ENCODE measurements around the gene ATP6V0C.

Gene ATP6V0C

GRCh38 chr16:2513405-2514332, at the start of gene ATP6V0C:
ATP6V0C (plus strand) TSS chr16:2513952; CDS start chr16:2514104, 152 bp downstream.
- DNase-seq (ENCODE audit: low read depth in 2 of 2) = peak; percentile 53 to 55

GRCh38 chr16:2464333-2464732, 49.4 kb upstream of the ATP6V0C start:
- no peak for DNase-seq (ENCODE audit: low read depth in 2 of 2)

DNA sequence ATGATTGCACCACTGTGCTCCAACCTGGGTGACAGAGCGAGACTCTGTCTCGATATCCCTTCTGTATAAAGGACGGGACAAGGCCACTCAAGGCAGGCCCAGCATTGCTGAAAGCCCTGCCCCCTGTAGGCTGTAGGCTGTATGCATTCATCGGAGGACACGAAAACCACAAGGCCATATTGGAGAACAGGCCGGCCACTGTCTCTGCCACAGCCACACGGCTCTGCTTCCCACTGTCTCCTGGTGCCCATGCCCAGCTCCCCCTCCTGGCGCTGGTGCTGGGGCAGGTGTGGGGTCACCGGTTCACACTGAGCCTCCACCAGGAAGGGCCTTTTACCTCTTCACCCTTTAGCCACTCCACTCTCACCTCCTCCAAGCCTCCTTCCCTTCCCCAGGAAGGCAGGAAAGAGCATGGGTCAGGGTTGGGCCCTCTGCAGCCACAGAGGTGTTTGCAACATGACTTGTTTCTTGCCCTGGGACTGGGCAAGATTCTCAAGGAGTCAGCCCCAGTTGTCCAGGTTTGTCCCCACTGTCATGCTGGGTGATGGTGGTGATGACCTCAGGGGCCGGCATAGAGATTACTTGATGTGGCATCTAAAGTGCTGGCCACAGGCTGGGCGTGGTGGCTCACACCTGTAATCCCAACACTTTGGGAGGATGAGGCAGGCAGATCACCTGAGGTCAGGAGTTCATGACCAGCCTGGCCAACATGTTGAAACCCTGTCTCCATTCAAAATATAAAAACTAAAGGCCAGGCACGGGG, 47.9 kb upstream of the ATP6V0C start:
- DNase-seq (ENCODE audit: low read depth in 2 of 2) = no peak

GRCh38 chr16:2466667-2467527, 46.9 kb upstream of the ATP6V0C start:
- no peak for DNase-seq (ENCODE audit: low read depth in 2 of 2)

DNA sequence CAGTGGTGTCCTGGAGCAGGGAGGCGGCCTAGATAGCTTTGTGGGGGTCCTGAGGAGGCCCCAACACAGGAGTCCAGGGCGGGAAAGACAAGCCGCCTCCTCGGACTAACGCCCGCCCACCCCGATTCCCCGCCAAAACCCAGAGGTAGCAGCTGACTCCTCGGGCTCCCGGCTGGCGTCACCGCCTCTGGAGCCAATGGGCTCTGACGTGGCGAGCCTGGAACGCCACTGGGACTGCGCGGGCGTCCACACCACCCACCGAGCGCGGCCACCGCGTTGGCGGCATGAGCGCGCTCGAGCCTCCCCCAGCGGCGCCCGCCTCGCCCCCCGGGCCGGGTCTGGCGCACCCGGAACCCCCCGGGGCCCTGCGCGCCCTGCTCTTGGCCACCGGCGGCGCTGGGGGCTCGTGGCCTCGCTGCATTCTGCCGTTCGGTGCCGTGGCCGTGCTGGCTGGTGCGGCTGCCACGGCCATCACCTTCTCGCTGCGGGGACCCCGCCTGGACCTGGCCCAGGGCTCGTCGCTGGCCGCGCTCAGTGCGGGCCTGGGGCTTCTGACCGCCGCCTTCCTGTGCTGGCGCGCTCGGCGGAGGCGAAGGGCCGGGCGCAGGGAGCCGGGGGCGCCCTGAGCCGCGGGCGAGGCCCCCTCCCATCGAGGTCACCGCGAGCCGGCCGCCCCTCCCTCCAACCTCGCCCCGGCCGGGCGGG, 46.1 kb upstream of the ATP6V0C start:
- DNase-seq (ENCODE audit: low read depth in 2 of 2) = peak; percentile 36 to 37

DNA sequence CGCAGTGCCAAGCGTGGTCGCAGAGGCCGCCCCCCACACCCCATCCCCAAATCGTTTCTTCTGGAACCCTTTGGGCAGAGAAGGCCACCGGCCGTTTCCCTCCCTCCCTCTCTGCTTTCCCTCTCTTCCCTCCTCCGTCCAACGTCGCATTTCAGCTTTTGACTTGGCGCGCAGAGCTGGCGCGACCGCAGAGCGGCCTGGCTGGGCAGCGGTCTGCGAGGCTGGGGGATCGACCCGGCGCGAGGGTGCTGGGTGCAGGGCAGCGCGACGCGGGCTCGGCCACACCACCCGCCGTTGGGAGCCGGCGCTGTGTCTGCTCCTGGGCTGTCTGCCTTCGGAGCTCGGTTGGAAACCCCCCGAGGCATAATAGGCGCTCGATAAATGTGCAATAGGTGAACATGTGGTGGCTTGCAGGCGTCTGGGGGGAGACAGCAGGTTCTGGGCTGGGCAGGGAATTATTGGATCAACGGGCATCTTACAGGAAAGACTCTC, 45.5 kb upstream of the ATP6V0C start:
- no peak for DNase-seq (ENCODE audit: low read depth in 2 of 2)

DNA sequence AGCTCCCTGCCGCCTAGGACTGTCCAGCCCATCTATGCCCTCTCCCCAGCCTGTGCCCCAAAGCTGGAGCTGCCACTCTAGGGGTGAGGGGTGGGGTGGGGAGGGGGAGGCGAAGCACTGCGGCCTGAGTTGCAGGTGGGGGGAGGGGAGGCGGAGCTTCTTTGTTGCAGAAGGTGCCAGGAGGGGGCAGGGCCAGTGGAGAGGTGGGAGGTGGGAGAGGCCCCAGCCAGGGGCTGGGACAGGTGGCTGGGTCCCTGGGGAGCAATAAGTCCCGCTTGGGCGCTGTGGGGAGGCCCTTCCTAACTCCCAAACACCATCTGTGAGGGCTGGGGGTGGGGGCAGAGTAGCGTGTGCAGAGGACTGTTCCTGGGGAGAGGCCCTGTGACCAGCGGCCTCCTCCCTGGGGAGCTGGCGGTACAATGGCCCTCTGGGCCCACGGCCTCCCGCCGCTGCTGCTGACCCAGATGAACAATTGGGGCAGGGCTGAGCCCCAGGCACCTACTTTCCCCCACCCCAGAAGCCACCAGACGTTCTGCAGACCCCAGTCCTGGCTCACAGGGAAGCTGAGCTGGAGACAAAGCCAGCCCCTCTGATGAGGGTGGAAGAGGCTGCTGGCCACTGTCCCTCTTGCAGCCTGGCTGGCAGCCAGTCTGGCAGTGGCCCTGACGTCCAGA, 44.9 kb upstream of the ATP6V0C start:
- no peak for DNase-seq (ENCODE audit: low read depth in 2 of 2)

GRCh38 chr16:2469399-2470233, 44.1 kb upstream of the ATP6V0C start:
- DNase-seq (ENCODE audit: low read depth in 2 of 2) = no peak

DNA sequence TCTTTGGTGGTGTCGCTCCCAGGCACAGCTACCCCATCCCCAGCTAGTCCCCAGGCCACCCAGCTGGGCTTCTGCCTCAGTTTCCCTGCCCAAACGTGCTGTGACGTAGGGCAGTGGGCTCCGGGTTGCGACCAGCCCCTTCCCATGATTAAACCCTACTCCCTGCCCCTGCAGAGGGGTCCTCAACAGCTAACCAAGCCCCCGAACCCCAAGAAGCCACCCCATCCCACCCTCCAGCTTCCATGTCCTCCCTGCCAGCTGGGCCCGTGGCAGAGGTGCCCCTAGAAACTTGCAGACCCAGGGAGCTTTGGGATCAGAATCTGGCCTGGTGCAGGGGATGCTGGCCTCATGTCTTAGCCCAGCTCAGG, 43.5 kb upstream of the ATP6V0C start:
- no peak for DNase-seq (ENCODE audit: low read depth in 2 of 2)

DNA sequence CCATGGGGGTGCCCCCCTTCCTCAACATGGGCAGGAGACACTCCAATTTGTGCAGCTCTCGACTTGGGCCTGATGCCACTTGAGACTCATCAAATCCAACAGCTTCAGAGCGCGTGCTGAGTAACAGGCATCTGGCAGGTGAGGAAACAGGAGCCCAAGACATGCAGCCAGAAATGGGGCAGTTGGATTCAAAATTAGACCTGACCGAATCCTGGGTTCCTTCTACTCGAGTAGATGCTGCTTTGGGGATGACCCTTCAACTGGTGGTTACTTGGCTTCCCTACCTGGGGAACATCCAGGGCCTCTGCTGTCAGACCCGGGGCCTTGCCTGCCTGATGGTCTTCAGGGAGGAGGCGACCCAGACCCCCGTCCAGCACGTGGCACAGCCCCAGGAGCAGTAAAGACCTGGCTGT, 43.1 kb upstream of the ATP6V0C start:
- DNase-seq (ENCODE audit: low read depth in 2 of 2) = no peak

DNA sequence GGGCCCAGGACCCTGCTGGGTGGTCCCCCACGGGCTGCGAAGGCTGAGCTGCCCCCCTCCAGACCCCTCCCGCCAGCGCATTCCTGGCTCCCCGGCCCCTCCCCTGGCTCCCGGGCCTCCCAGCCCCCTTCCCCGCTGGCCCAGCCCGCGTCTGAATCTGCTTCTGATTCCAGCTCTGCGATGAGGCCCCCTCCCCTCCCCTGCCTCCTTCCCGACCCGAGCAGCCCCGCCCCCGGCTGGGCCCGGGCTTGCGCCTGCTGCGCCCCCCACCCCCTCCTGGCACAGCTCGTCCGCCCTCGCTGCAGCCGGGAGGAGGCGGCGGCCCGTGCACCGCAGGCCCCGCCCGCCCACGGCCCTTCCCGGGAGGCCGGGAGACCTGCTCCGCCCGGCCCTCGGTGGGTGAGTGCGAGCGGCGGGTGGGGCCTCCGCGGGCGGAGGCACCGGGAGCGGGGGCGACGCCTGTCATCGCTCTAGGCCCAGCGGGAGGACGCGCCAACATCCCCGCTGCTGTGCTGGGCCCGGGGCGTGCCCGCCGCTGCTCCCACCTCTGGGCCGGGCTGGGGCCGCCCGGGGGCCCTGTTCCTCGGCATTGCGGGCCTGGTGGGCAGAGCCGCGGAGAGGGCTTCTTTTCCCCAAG, 42.6 kb upstream of the ATP6V0C start, which contains the start of gene NTN3:
NTN3 (plus strand) TSS at position 282 of the 637 bp plus-strand sequence. CDS start 405 bp downstream, outside the sequence.
- DNase-seq (ENCODE audit: low read depth in 2 of 2) = no peak

- no peak for DNase-seq (ENCODE audit: low read depth in 2 of 2)
These were observed 41.9 kb upstream of the ATP6V0C start for GRCh38 chr16:2471653-2472487.

GRCh38 chr16:2472488-2472864, 41.3 kb upstream of the ATP6V0C start:
- DNase-seq (ENCODE audit: low read depth in 2 of 2) = no peak

- no peak for DNase-seq (ENCODE audit: low read depth in 2 of 2)
These were observed 40.8 kb upstream of the ATP6V0C start for GRCh38 chr16:2472885-2473445.

DNA sequence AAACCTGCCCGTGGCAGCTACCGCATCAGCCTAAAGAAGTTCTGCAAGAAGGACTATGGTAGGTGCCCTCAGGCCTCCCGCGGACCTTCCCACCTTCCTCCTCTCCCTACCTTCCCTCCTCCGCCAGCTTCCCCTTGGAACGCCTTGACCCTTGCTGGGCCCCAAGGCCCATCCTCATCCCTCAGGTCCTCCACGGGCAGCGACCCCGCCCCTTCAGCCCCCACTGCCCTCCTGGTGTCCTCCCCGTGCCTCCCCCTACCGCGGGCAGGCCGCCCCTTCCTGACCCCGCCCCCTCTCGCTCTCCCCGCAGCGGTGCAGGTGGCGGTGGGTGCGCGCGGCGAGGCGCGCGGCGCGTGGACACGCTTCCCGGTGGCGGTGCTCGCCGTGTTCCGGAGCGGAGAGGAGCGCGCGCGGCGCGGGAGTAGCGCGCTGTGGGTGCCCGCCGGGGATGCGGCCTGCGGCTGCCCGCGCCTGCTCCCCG, 40.3 kb upstream of the ATP6V0C start:
- DNase-seq (ENCODE audit: low read depth in 2 of 2) = no peak

GRCh38 chr16:2473999-2474876, 39.5 kb upstream of the ATP6V0C start:
- no peak for DNase-seq (ENCODE audit: low read depth in 2 of 2)

Measured in fibroblast of skin of left biceps (primary cell).